Measurements from ENCODE around the gene MDC1. TPM values are rescaled to one million over a fixed set of nuclear protein-coding genes. Genes with fewer than 3 reads are reported as not detected.
A peak's percentile ranks its signal among the peaks of the same experiment; 100 is the strongest.

MDC1 gene
- total RNA-seq, 1 donor from 2014 or later = 10.2 TPM

DNA sequence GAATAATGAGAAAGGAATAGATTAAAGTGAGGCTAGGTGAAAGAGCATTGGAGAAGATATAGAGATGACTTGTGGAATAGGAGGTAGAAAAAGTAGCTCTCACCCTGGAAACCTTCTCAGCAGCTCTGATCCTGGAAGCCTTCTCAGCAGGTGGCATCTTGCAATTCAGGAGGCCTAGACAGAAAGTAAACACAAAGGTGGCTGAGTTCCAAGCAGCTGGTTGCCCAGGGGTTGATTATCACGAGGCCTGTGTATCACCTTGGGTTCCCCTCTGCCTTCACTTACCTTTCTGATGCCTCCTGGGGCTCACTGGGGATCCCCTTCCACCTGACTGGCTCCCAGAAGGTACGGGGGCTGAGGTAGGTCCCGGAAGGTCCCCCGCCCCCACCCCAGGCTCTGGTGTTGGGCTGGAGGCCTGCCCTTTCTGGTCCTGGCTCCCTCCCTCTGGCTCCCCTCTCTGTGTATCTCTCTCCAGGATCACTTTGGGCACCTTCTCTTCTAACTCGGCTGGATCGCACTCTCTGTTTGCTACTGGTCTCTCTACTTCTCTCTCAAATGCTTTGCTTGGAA is 9.7 kb downstream of the MDC1 start:
- no peak for DNase-seq (ENCODE audit: low read depth, low spot score)

DNA sequence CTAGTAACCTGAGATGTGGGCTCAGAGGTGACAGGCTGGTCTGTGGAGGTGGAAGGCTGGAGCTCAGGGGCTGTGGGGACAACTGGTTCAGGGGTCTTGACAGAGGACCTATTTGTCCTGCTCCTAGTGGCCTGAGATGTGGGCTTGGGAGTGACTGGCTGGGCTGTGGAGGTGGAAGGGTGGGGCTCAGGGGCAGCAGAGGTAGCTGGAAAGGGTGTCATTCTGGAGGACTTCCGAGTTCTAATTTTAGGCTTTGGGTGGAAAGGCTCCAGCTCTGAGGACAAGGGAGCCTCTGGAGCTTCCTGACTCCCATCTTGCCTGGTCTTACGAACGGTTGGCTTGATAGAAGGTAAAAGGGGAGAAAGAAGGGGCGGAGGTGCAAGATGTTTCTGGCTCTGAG is 11.5 kb downstream of the MDC1 start:
- DNase-seq (ENCODE audit: low read depth, low spot score) = no peak

DNA sequence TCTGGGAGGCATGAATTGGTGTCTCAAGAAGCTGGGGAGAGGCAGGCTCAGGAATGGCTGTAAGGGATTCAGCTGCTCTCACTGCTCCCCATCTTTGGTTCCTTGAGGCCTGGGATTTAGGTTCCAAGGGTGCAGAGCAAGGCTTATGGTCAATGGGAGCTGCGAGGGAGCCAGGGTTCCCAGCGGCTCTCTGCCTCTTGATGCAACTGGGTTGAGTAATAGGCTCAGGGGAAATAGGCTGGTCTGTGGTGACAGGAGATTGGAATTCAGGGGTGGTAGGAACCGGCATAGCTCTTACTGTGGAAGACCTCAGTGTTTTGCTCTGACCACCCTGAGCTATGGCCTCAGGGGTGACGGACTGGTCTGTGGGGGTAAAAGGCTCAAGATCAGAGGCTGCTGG is 13.3 kb downstream of the MDC1 start:
- DNase-seq (ENCODE audit: low read depth, low spot score) = no peak

- no peak for DNase-seq (ENCODE audit: low read depth, low spot score)
Observed at GRCh38 chr6:30703011-30703410, 14.1 kb downstream of the MDC1 start.

DNA sequence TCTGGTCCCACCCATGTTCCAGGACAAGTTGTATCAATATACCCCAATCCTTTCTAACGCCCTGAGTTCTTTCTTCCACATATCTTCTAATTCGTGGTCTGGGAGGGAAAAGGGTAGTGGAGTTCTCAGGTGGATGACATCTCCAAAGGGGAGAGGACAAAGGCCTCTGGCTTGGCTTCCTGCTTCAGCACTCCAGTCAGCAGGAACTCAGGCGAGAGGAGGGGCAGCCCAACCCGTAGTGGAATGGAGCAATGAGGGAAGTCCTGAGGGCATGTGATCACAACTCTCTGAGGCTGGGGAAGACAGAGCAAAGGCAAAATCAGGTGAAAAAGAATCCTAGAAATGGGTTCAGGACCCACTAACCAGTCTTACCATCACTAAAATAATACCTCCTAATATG is 16.7 kb downstream of the MDC1 start:
- no peak for DNase-seq (ENCODE audit: low read depth, low spot score)

DNA sequence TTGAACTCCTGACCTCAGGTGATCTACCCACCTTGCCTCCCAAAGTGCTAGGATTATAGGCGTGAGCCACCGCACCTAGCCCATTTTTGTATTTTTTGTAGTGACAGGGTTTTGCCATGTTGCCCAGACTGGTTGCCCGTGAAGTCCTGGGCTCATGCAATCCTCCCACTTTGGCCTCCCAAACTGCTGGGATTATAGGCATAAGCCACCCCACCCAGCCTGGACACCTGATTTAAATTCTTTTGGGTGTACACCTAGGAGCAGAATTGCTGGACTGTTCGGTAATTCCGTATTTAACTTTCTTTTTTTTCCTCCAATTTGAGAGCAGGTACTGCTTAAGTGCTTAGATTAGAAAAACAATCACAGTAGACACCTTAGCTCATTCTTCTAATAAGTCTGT is 20.6 kb downstream of the MDC1 start:
- no peak for DNase-seq (ENCODE audit: low read depth, low spot score)

DNA sequence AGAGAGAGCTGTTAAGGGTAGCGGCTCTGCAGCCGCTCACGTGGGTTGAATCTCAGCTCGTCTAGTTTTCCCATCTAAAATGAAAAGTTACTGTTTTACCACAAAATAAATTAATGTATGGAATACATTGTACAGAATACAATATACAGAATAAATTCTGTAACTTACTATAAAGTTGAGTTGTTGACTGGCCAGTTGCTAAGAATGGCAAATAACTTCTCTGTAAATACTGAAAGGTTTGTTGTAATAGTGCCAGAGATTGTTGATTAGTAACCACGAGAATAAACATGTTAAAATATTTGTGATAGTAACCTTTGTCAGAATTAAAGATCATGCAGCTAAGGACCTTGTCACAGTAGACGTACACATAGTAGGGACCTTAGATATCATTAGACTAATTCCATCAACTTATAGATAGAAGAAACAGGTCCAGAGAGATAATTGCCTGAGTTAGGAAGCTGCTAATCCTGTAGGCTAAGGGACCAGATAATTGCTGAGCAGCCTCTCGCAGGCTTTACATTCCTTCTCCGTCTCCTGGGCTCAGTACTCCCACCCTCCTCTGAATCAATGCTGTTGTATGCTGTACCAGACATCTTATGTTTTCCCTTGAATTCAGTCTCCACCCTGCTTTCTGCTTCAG is 25.8 kb downstream of the MDC1 start:
- DNase-seq (ENCODE audit: low read depth, low spot score) = no peak

GRCh38 chr6:30690403-30691207 is 26.5 kb downstream of the MDC1 start, which contains the start of gene NRM:
Gene NRM (minus strand): TSS chr6:30690984. CDS start chr6:30690974, 10 bp downstream.
- no peak for DNase-seq (ENCODE audit: low read depth, low spot score)

GRCh38 chr6:30689985-30690384 is 27.1 kb downstream of the MDC1 start:
- DNase-seq (ENCODE audit: low read depth, low spot score) = no peak

GRCh38 chr6:30689022-30689865 is 27.8 kb downstream of the MDC1 start:
- DNase-seq (ENCODE audit: low read depth, low spot score) = no peak

- no peak for DNase-seq (ENCODE audit: low read depth, low spot score)
Observed at GRCh38 chr6:30688569-30688968, 28.5 kb downstream of the MDC1 start.

GRCh38 chr6:30687659-30688431 is 29.2 kb downstream of the MDC1 start:
- no peak for DNase-seq (ENCODE audit: low read depth, low spot score)

DNA sequence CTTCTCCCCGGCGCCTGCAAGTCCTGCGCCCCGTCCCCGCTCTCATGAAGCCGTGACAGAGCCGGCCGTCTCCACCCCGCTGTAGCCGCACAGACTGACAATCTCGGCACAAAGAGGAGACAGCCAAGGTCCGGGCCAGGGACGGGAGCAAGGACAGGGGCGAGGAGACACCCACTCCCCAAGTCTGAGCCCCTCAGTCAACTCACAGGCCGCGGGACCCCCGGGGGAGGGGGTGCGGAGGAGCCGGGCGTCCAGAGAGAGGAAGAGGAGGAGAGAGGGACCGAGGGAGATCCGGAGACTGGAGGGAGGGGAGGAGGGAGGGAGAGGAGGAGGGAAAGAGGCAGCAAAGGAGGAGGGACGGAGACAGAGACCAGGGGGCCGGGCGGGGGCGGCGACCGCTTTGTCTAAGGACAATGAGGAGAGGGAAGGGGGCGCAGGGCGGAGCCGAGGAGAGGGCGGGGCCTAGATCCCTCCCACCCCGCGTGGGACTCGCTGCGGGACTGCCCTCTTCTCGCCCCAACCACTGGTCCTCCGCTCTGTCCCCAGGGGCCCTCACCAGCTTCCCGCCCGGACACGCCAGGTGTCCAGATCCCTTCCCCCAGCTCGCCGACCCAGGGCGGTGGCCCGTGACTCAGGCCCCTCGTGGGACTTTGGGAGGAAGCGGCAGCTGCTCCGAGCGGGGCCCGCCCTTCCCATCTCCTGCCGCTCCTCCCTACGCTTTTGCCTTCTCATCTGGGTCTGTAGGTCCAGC is 30.0 kb downstream of the MDC1 start:
- DNase-seq (ENCODE audit: low read depth, low spot score) = peak; percentile 83

DNA sequence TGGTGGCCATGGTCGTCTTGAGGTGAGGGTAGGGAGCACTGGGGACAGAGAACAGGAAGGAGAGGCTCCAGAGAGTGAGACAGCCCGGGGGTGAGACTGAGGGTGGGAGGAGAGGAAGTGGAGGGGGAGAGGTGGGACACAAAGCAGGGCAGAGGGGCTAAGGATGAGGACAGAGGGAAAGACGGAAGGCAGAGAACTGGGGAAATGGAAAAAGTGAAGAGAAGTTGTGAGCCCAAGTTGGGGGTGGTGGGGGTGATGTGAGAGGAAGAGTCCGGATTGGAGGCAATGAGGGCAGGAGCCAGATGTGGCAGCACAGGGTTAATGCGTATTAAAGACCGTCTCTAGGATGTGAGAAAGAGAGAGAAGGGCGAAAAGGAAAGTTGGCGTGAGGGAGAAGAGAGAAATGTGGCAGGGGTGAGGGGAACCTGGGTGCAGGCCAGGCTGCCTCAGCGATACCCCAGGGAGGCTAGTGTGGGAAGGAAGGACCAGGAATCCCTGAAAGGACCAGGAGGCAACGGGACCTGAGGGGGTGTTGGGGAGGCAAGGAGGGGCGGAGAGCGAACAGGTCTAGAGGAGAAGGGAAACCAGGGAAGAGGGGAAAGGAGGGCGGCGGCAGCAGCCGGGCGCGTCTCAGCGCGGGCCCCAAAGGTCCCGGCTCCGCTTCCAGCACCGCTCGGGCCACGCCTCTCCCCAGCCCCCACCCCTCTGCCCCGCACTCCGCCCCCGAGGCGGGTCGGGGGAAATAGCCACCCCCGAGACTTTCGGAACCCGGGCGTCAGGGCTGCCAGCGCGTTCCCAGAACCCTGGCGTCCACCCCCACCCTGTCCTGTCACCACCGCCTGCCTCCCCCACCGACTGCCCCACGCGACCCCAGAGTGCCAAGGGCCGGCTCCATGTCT is 30.8 kb downstream of the MDC1 start, which contains the start of gene PPP1R18:
Gene PPP1R18 (minus strand): TSS at position 637 of the 899 bp plus-strand sequence. CDS start 627 bp downstream, at position 10.
- no peak for DNase-seq (ENCODE audit: low read depth, low spot score)

DNA sequence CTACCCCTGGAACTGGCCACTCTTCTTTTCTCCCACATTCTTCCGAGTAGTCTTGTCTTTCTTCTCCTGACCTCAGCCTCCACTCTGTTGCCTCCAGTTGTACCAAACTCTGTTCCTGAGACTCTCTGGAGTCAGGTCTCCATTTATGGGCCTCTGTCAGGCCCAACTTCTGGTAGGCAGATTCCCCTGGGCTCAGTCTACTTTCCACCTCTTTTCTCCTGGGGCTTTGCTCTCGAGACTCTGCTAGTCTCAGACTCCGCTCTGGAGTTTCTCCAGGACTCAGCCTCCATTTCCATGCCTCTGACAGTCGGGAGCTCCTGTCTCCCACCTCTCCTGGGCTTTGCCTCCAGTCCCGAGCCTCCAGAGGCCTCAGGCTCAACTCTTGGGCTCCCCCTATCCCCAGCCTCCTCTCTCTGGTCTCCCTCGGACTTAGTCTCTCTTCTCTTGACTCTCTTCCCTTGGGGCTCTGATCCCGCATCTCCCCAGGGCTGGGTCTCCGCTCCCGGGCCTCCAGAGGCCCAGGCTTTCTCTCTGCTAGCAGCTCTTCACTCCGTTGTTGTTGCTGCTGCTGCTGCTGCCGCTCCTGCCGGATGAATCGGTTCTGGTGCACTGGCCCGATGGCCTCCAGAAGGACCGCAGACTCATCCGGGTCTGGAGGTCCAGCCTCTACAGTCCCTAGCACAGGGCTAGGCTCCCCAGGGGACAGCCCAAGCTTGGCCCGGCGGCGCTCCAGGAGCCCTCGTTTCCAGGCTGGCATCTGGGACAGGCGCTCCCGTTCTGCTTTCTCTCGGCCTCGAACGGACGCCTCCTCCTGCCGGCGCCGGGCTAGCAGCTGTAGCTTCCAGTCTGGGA is 31.7 kb downstream of the MDC1 start:
- DNase-seq (ENCODE audit: low read depth, low spot score) = no peak

DNA sequence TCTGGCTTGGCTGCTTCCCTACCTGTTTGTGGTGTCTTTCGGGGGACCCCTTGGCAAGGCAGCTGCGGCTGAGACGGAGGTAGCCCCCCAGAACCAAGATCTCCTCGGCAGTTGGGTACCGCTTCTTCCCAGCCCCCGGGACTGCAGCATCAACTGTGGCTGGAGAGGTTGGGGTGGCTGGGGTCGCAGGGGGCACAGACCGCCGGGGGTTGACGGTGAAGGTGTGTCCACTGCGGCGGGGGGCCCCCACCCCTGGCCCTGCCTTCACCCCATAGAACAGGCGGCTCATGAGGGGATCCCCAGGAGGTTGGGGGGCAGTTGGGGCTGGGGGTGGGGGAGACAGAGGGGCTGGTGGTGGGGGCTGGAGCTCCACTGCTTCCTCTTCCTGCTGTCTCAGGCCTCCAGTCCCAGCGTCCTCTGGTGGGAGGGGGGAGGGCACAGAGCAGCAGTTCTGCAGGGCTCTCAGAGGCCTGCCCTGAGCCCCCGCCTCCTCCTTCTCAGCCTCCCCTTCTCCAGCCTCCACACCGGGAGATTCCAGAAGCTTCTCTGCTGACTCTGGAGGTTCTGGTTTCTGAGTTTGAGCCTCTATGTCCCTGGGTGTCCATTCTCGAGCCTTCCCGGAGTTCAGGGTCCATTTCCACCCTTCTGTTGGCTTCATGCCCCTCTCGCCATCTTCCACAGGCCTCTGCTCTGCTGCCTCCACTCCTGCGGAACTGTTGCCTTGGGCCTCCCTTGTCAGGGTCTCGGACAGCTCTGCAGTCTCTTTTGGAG is 32.5 kb downstream of the MDC1 start:
- no peak for DNase-seq (ENCODE audit: low read depth, low spot score)

DNA sequence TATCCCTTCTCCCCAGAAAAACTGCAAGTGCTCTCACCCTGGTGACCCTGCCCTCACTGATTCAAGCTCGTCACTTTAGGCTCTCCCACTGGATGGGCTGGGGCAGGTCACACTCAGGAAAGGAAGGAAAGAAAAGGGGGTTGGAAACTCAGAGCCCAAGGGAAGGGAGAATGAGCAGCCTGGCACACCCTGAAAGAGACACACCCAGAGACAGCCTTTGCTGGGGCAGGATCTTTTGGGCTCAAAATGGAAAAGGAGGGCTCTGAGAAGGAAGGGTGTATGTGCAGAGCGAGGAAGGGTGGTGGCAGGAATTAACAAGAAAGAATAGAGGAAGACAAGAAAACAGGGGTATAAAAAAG is 33.1 kb downstream of the MDC1 start:
- no peak for DNase-seq (ENCODE audit: low read depth, low spot score)

Data from pulmonary artery endothelial cell (primary cell).